NCI-H82 (cell line): Measurements from ENCODE around the gene DACH1.

ENCODE experiments used
- DNase-seq: peaks from one replicate; lab custom pipeline; 2025; lab: John Stamatoyannopoulos, UW

DACH1 gene

GRCh38 chr13:71489041-71489440 lies 378.0 kb downstream of the DACH1 start:
- DNase-seq = no peak

- no peak for DNase-seq
Measured at GRCh38 chr13:71488201-71488600, 378.8 kb downstream of the DACH1 start.

GRCh38 chr13:71485913-71486312 lies 381.1 kb downstream of the DACH1 start:
- no peak for DNase-seq

- DNase-seq = no peak
Measured at GRCh38 chr13:71483733-71484132, 383.3 kb downstream of the DACH1 start.

GRCh38 chr13:71481501-71481900 lies 385.5 kb downstream of the DACH1 start:
- no peak for DNase-seq

- DNase-seq = no peak
Measured at GRCh38 chr13:71481046-71481445, 386.0 kb downstream of the DACH1 start.

GRCh38 chr13:71477735-71478134 lies 389.3 kb downstream of the DACH1 start:
- peak; percentile 13 for DNase-seq

GRCh38 chr13:71474936-71475335 lies 392.1 kb downstream of the DACH1 start:
- peak; percentile 78 for DNase-seq

GRCh38 chr13:71469626-71470025 lies 397.4 kb downstream of the DACH1 start:
- DNase-seq = no peak

- DNase-seq = peak; percentile 30
Measured at GRCh38 chr13:71464686-71465085, 402.3 kb downstream of the DACH1 start.

GRCh38 chr13:71461892-71462291 lies 405.1 kb downstream of the DACH1 start:
- DNase-seq = peak; percentile 14

GRCh38 chr13:71460211-71460610 lies 406.8 kb downstream of the DACH1 start:
- no peak for DNase-seq

- no peak for DNase-seq
Measured at GRCh38 chr13:71459708-71460107, 407.3 kb downstream of the DACH1 start.

- no peak for DNase-seq
Measured at GRCh38 chr13:71457645-71458044, 409.4 kb downstream of the DACH1 start.

GRCh38 chr13:71456136-71456535 lies 410.9 kb downstream of the DACH1 start:
- DNase-seq = no peak

GRCh38 chr13:71454509-71454908 lies 412.5 kb downstream of the DACH1 start:
- no peak for DNase-seq

- DNase-seq = no peak
Measured at GRCh38 chr13:71448080-71448630, 418.8 kb downstream of the DACH1 start.

GRCh38 chr13:71437704-71438103 lies 429.3 kb downstream of the DACH1 start:
- no peak for DNase-seq

GRCh38 chr13:71430681-71431080 lies 436.3 kb downstream of the DACH1 start:
- DNase-seq = no peak

GRCh38 chr13:71417205-71417604 lies 449.8 kb downstream of the DACH1 start:
- DNase-seq = no peak

GRCh38 chr13:71412231-71412630 lies 454.8 kb downstream of the DACH1 start:
- no peak for DNase-seq

GRCh38 chr13:71408416-71408815 lies 458.6 kb downstream of the DACH1 start:
- no peak for DNase-seq

- DNase-seq = no peak
Measured at GRCh38 chr13:71399631-71400215, 467.3 kb downstream of the DACH1 start.

GRCh38 chr13:71396149-71396548 lies 470.9 kb downstream of the DACH1 start:
- no peak for DNase-seq
